Fibroblast of mammary gland (primary cell): Measurements from ENCODE around the gene SCRN1.

Experiments used
- DNase-seq: peaks from one replicate; pipeline ENCODE4 v3.0.0-alpha.2; 2010; ENCODE audit warnings: low read depth
- H3K4me3 ChIP-seq: 2 replicates; pipeline ENCODE4 v1.5.1; 2011; ENCODE audit warnings: low read depth, mild to moderate bottlenecking, low read length, moderate library complexity; ENCODE audit not compliant: control insufficient read depth
- CTCF ChIP-seq: conservative IDR thresholded peaks from 2 replicates; pipeline ENCODE4 v1.5.1; 2011; ENCODE audit warnings: low read depth, low read length, inconsistent platforms; ENCODE audit not compliant: control insufficient read depth, insufficient read depth

The SCRN1 gene

GRCh38 chr7:29915481-29916215, 74.0 kb downstream of the SCRN1 start:
- peak; percentile 41 for DNase-seq
- no peak for TF ChIP-seq CTCF
- H3K4me3 ChIP-seq = no peak overlapping the region

GRCh38 chr7:29914180-29914579, 75.4 kb downstream of the SCRN1 start:
- H3K4me3 ChIP-seq = no peak overlapping the region
- no peak for DNase-seq
- TF ChIP-seq CTCF = no peak

- no peak for TF ChIP-seq CTCF
- no peak for DNase-seq
- no peak overlapping the region for H3K4me3 ChIP-seq
These were observed 83.2 kb downstream of the SCRN1 start for GRCh38 chr7:29906200-29907022.

GRCh38 chr7:29900745-29901144, 88.9 kb downstream of the SCRN1 start:
- TF ChIP-seq CTCF = no peak
- H3K4me3 ChIP-seq = no peak overlapping the region
- DNase-seq = no peak

- no peak for TF ChIP-seq CTCF
- H3K4me3 ChIP-seq = no peak overlapping the region
- no peak for DNase-seq
These were observed 91.3 kb downstream of the SCRN1 start for GRCh38 chr7:29898301-29898700.

GRCh38 chr7:29896685-29897411, 92.8 kb downstream of the SCRN1 start:
- DNase-seq = no peak
- no peak overlapping the region for H3K4me3 ChIP-seq
- no peak for TF ChIP-seq CTCF
